ENCODE data around the gene PSAP. TPM values are rescaled to one million over a fixed set of nuclear protein-coding genes. Genes with fewer than 3 reads are reported as not detected.

The PSAP gene
- total RNA-seq, 2 experiments from 2014 or later = 144 to 153 TPM

- POLR2A ChIA-PET = no interaction called here
Observed at GRCh38 chr10:71767420-71768035, 83.5 kb downstream of the PSAP start.

DNA sequence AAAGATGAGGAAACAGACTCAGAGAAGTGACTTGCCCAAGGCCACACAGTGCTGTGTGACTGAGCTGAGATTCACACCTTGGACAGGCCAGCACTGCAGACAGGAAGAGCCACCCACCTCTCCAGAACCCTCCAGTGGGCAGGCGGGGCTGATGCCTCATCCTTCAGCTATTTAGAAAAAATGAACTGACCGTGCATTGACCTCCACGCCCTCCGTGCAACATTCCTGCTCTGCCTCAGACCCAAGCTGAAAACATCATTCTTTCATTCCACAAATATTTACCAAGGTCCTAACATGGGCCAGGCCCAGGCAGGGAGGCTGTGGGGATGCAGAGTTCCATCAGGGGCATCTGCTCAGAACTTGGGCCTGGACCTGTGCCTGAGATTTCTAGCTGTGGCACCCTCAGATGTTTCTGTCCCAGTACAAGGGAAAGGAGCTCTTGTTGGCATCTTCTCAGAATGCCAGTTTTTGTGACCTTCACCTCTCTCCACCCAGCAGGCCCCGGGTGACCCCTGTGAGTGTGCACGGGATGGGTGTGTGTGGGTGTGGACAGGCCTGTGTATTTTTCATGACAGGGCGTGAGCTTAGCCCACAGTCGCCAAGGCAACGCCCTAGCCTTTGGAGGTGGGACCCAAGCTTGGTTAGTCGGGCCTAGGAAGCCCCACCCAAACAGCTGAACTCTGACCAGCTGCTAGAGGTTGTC, 84.2 kb downstream of the PSAP start:
- H3K4me3 Mint-ChIP-seq = no peak overlapping the region

More at GRCh38 chr10:71767420-71768035, 83.5 kb downstream of the PSAP start:
- Mint-ChIP-seq H3K9me3 (no peaks in the 10 kb centered on the region), H3K4me3 (no peak overlapping the region), H3K27ac (peak overlapping the region; percentile 93), H3K27me3 (no peaks in the 10 kb centered on the region), H3K36me3 (ENCODE audit: low read depth) (peaks cover 65% of the 10 kb centered on the region), H3K4me1 (peaks cover 87% of the 10 kb centered on the region)
- CTCF ChIA-PET = interaction anchor here (1.2 to 3.6 kb wide), 9 partner anchors 9 to 70 kb away, joined by 3 to 27 read pairs (median 4); no protein-coding TSS in a partner anchor
- no peak for DNase-seq

More for the DNA sequence above, 84.2 kb downstream of the PSAP start:
- H3K36me3 Mint-ChIP-seq (ENCODE audit: low read depth) = peaks cover 65% of the 10 kb centered on the region
- peaks cover 88% of the 10 kb centered on the region for H3K4me1 Mint-ChIP-seq
- ChIA-PET CTCF (interaction anchor here (1.2 to 3.6 kb wide), 7 partner anchors 9 to 70 kb away, joined by 3 to 27 read pairs (median 4); no protein-coding TSS in a partner anchor), POLR2A (interaction anchor here (0.8 kb wide), 1 partner anchor 9 kb away, joined by 3 read pairs; no protein-coding TSS in a partner anchor)
- no peaks in the 10 kb centered on the region for H3K9me3 Mint-ChIP-seq
- peak overlapping the region; percentile 82 for H3K27ac Mint-ChIP-seq
- DNase-seq = no peak
- no peaks in the 10 kb centered on the region for H3K27me3 Mint-ChIP-seq

Small RNAs within 50 kb of the gene (microRNA-seq; reads per million reads assigned to microRNA genes)
- gene MIR7152 (ENCODE audit: borderline microRNAs expressed, borderline replicate concordance) = not detected

Other genes with a start within 250 kb of the PSAP start
- under 1 TPM; 0.52 to 0.71 TPM for gene C10orf105, start 131.5 kb downstream of the PSAP start, total RNA-seq
- 100 to 1,000 TPM; 120 to 148 TPM for gene VSIR, start 77.7 kb downstream of the PSAP start, total RNA-seq
- gene CHST3, start 113.1 kb upstream of the PSAP start, total RNA-seq = under 1 TPM; 0.02 TPM
- gene SPOCK2, start 237.3 kb upstream of the PSAP start, total RNA-seq = 100 to 1,000 TPM; 423 to 424 TPM

Data from activated CD4-positive, alpha-beta T cell treated with anti-CD3 and anti-CD28 coated beads, Interleukin-2, amount 10 ng/mL, durations not matched to agents 7 days and 5 days (primary cell).